GM18498 (cell line): ENCODE results near the gene FAM50A.
"Not testable (repeated sequence)": the region's sequence is repeated elsewhere in the genome, so short reads cannot be mapped to it uniquely, and the experiment has no call there.

ENCODE experiments used
- ATAC-seq: cut with Tn5 transposase; IDR thresholded peaks from one replicate; pipeline ENCODE4 v1.9.1; 2021; ENCODE audit warnings: mild to moderate bottlenecking, moderate library complexity; ENCODE audit not compliant: unreplicated experiment

The FAM50A gene, protein sequence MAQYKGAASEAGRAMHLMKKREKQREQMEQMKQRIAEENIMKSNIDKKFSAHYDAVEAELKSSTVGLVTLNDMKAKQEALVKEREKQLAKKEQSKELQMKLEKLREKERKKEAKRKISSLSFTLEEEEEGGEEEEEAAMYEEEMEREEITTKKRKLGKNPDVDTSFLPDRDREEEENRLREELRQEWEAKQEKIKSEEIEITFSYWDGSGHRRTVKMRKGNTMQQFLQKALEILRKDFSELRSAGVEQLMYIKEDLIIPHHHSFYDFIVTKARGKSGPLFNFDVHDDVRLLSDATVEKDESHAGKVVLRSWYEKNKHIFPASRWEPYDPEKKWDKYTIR

DNA sequence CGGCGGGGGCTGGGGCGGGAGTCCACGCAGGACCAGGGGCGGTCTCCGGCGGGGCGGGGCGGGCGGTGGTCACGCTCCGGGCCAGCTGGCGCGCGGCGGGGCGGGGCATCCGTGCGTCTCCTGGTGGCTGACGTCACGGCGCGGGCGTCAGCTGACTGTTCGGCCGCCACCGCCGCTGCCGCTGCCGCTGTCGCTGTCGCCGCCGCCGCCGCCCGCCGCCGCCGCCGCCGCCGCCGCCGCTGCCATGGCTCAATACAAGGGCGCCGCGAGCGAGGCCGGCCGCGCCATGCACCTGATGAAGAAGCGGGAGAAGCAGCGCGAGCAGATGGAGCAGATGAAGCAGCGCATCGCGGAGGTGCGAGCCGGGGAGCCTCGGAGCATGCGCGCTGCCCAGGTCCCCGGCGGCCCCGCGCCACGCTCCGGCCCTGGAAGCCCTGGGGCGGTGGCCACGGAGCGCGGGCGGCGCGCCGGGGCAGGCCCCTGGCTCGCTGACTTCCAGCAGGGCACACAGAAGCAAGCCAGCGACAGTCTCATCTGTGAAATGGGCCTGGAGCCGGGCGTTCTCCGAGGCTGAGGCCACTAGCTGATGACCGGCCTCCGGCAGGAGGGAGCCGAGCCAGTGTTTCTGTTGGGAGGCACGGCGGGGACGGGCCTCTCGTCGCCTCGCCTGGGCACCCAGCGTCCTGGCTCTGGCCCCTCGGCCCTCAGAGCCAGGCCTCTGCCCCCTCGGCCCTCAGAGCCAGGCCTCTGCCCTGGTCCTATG is at the start of gene FAM50A:
TSS of gene FAM50A (plus strand) at position 150 of the 763 bp plus-strand sequence. CDS start at position 245, 95 bp downstream.
- peak; percentile 83 for ATAC-seq

DNA sequence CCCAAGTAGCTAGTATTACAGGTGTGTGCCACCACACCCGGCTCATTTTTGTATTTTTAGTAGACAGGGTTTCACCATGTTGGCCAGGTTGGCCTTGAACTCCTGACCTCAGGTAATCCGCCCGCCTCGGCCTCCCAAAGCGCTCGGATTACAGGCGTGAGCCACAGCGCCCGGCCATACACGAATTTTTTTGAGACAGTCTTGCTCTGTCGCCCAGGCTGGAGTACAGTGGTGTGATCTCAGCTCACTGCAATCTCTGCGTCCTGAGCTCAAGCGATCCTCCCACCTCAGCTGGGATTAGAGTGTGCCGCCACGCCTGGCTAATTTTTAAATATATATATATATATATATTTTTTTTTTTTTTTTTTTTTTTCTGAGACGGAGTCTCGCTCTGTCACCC is 47.6 kb upstream of the FAM50A start:
- ATAC-seq, result not testable (repeated sequence)

DNA sequence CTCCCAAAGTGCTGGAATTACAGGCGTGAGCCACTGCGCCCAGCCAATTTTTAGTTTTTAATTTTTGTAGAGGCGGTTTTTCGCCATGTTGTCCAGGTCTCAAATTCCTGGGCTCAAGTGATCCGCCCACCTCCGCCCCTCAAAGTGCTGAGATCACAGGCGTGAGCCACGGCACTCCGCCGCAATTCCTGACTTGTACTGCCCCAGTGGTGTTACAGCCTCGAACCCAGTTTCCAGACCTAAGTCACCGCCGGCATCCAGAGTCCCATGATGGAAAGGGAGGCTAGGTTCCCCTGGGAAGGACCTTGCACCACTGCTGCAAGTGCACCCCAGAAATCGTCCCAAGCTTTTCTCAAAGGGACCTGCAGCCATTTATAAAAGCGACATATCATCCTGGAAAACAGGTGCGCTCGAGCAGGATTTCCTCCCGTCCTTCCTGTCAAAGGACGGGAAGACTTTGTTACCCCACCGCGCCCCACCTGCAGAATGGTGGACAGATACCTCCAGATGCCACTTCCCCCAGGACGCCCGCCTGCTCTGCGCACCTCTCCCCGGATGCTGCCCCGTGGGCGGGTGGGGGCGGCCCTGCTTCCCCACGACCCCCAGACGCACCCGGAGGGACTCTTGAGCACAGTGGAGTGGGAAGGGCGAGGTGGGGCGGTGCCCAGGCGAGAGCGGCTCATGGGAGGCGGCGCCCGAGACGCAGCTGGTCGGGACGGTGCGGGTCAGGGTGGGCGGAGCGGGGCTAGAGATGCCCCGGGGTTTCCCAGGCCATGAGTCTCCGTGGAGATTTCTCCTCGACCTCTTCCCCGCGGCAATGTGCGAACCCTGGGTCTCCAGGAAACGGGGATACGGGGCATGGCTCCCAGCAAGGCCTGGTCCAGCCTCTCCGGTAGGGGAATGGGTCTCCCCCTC is 46.7 kb upstream of the FAM50A start:
- peak; percentile 55 for ATAC-seq

DNA sequence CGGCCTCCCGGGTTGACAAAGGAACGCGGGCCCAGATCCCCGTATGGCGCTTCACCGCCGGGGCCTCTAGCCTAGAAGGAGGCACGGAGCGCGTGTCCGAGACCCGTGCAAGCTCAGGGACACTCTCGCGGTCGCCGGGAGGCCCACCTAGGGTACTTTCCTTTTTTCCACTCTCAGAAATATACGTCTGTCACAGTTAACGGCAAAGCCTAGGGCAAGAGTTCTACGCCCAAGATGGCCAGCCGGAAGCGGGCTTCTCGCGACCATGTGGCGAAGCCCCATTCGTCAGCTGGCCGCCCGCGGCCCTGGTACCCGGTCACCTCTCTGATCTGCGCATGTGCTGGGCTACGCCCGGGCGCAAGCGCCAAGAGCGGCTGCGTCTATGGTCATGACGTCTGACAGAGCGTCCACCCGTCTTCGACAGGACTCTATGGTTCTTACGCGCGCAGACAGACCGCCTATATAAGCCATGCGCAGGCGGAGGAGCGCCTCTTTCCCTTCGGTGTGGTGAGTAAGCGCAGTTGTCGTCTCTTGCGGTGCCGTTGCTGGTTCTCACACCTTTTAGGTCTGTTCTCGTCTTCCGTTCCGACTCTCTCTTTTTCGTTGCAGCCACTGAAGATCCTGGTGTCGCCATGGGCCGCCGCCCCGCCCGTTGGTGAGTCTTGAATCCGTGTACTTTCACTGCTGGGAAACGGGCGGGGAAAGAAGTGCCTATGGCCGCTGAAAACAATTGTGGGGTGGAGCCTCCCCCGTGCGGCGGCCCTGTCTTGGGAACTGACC is 45.9 kb upstream of the FAM50A start, which contains the start of gene RPL10:
TSS of gene RPL10 (plus strand) at position 490 of the 780 bp plus-strand sequence. CDS start at position 633, 143 bp downstream.
- peak; percentile 81 for ATAC-seq

DNA sequence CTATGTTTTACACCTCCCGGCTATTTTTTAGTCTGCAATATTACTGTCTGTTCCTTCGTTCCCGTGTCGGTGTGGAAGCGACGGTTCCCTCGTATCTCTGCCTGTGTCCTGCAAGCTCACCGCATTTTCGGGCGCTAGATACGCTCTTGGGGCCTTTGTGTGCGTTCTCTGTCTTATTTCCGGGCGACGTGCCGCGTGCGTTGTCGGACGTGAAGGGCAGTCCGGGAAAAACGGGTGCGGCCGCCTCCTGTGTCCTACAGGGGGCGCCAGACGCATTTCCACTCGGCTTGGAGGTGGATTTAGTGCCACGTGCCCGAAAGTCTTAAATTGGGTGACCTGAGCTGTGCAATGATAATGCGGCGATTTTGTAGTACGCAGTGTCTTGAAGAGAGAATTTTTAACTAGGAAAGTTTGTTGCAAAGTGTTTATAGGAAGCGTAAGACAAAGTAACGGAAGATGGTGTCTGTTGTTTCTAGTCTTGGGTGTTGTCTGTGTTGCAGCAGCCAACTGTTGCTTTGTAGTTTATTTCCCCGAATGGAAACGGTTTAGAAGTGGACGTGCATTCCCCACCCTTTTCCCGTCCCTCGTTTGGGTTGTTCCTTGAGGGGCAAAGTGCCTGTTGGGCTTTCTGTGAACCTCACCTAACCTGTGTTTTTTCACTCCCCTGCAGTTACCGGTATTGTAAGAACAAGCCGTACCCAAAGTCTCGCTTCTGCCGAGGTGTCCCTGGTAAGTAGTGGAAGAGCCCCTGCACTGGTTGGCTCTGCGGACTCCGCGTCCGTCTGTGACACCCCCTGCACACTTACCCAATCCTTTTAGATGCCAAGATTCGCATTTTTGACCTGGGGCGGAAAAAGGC is 45.0 kb upstream of the FAM50A start:
- peak; percentile 30 for ATAC-seq

DNA sequence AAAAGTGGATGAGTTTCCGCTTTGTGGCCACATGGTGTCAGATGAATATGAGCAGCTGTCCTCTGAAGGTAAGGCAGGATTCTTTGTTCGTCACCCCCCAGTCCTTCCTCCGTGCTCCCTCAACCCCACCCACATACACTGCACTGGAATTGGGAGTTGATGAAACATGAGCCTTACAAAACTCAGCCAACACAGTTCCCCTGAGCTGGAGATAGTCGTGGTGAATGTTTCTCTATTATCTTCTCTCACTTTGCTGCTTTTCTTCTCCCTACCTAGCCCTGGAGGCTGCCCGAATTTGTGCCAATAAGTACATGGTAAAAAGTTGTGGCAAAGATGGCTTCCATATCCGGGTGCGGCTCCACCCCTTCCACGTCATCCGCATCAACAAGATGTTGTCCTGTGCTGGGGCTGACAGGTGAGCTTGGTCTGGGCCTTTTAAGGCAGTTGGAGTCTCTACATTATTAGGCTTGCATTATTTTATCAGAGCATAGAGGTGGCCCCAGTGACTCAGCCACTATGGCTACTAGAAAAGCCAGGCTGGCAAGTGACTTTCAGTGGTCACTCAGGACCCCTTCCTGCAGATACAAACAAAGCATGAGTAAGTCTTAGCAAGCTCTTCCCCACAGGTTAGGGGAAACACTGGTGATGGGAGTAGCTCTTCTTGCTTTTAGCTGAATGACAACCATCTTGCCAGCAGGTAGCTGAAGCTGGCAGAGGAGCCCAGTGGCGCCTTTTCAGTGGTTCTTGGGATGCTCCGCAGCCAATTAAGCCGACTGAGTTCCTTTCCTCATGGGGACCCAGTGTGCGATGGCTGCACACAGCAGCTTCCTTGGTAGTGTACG is 44.2 kb upstream of the FAM50A start:
- no peak for ATAC-seq

DNA sequence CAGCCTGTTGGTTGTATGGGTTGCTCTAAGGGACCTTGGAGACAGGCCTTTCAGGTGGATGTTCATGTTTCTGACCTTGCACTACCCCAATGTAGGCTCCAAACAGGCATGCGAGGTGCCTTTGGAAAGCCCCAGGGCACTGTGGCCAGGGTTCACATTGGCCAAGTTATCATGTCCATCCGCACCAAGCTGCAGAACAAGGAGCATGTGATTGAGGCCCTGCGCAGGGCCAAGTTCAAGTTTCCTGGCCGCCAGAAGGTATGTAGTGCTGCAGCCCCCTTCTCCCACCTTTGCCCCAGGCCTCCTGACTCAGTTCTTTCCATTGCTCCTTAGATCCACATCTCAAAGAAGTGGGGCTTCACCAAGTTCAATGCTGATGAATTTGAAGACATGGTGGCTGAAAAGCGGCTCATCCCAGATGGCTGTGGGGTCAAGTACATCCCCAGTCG is 43.5 kb upstream of the FAM50A start:
- ATAC-seq, result not testable (repeated sequence)

DNA sequence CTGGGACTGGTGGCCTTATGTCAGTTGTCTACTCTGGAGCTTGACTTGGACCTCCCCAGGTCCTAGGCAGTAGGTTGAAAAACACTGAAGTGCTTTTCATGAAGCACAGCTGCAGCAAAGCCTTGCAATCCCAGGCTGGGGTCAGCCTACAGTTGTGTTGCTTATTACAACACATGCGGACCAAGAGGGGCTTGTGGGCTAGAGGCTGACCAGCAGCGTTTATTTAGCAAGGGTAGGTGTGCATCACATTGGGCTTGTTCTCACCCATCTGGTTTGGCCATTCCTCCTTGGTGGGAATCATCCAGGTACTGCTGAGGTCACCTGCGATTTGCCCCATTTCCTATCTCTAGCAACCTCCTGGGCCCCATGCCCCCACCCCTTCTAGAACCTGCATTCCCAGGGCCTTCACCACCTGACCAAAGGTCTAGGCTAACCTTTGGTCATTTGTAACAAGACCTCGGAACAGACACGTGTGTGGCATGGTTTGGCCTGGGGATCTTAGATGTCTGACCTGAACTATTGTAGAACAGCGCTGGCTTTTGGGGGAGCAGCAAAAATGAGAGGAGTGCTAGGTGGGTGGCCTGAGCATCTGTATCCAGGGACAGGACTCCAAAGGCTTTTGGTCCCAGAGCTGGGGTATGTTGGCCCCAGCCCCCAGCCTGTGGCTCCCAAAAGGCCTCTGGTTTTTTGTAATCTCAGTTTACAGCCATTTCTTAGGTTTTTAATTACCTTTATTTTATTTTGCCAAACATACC is 42.7 kb upstream of the FAM50A start:
- ATAC-seq, result no peak

DNA sequence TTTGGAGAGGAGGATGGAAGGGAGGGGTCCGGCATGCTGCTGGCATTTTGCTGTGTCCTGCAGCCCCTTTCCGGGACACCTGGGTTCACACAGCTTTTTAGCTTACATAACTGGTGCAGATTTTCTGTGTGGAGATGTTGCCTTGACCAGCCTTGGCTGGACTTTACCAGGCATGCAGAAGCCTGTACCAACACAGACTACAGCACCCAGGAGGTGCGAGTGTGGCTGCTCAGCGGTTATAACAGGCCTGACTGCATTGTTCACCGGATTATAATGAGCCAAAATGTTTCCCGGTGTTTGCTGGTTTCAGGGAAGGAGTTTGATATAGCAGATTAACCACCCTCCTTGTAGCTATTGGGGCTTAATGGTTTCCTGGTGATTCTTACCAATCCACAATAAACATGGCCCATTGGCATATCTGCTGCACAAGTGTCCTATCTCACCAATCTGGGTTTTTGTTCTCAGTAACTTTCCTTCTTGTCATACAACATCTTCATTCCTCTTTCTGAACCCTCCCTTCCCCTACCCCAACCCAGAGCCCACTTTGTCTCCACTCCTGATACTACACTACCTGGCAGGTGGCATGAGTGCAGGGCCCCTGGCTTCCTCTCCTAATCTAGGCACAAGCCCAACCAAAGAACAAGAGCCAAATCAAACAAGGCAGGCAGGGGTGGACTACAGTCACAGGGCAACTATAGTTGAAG is 41.9 kb upstream of the FAM50A start:
- ATAC-seq, result no peak

DNA sequence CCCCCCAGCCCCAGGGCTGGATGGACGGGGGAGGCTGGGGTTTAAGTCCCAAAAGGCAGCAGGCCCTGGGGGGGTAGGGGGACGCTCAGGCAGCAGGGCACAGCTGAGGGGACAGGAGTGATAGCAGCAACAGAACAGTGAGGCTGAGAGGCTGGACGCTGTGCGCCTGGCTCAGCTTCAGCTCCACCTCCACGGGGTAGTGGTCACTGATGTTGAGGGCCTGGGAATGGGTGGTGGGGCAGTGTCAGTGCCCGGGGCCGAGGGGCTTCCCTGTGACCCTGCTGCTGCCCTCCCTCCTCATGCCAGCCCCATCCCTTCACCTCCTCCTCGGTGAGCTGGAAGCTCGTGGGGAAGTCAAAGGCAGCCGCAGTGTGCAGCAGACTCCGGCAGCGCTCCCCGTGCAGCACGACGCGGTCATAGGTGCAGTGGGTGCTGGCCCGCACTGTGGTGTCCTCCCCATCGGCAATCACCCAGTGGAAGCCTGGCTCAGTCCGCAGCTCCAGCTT is 41.3 kb upstream of the FAM50A start:
- no peak for ATAC-seq

DNA sequence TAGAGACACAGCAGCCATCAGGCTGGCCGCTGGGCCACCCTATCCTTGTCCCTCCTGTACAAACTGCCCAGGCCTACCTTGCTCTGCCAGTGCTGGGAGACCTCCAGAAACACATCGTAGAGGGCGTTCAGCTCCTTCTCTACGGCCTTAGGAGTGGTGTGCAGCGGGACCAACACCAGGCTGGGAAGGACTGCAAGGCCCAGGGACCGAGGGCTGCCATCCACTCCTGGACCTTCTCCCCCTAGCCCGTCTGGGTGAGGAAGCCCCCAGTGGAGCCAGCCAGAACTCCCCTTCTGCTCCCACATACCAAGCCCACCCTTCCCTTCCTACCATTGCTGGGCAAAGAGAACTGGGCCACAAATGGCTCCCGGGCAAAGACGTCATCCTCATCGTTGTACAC is 40.7 kb upstream of the FAM50A start:
- ATAC-seq, result no peak

DNA sequence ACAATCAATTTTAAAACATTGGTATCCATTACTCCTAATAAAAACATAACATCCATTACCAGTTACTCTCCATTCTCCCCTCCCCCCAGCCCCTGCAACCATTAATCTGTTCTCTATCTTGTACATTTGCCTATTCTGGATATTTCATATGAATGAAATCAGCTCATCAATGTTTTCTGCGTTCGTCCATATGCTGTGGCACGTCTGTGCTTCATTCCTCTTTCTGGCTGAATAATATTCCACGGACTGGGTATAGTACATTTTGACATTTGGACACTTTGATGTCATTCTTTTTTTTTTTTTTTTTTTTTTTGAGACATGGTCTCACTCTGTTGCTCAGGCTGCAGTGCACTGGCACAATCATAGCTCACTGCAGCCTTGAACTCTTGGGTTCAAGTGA is 40.1 kb upstream of the FAM50A start:
- ATAC-seq, result no peak

DNA sequence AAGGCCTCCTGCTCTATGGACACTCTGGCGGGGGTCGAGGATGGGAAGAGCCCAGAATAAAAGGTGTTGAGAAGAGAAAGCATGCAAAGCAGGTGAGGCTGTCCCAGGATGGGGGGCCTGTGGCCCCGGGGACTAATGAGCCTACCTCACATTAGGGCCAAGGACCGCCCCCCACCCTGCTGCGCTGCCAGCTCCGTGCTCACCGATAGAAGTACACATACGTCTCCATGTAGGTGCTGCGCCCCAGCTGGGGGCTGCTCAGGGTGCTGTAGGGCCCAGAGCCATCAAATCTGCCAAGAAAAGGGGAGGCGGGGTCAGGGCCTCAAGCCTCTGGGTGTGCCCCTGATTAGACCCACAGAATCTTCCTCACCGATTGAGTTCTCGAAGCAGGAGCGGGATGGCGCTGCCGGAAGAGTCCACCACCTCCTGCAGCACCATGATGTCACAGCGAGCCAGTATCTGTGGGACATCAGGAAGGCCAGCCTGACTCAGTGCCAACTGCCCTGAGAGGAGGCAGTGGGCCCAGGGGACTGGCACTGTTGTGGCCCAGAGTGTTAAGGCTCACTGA is 39.2 kb upstream of the FAM50A start:
- ATAC-seq, result no peak

DNA sequence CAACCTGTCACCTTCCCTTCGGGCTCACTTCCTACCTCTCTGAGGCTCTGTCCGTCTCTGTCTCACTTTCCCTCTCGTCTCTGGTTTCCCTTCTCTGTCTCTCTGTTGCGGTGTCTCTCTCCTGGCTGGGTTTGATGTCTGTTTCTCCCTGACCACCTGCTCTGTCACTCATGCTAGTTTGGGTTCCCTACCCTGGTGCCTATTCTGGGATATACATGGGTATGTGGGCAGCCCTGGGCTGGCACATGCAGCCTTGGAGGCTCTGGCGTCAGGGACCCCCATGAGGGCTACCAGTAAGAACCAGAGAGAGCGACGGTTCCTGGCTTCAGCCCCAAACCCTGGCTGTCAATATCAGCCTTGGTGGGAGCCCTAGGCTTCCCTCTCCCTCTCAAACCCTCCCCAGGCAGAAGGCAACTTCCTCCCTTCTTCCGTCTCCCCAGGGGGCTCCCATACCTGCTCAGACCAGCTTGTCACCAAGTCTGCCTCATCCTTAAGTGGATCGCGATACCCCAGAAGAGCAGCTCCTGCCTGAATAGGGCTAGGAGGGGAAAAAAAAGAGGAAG is 35.2 kb upstream of the FAM50A start:
- ATAC-seq, result no peak

DNA sequence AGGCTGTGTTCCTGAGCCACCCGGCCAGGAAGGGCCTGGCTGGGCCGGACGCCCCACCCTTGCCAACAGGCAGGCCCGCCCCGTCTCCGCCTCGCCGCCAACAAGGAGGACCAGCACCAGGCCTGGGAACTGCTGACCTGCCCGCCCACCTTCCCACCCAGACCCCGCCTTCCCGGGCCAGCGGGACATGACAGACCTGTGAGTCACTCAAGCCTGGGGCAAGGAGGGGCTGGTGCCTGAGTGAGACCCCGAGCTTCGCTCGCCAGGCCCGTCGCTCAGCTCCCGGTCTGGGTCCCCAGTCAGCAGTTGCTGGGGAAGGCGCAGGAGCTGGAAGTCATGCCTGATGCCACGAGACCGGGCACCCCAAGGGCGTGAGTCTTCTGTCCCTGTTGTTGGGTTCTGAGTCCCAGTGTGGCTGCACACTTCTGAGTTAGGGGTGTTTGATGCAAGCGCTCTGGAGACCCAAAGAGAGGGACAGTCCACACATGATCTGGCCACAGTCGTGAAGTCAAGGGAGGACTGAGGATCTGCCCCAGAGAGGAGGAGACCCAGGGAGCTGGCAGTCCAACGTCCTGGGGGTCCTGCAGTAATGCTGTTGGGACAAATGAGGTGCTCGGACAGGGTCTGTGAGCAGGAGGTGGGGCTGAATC is 34.6 kb upstream of the FAM50A start, which contains the start of gene DNASE1L1:
TSS of gene DNASE1L1 (minus strand) at position 33 of the 650 bp plus-strand sequence. CDS start 3,686 bp downstream, outside the sequence.
- no peak for ATAC-seq

DNA sequence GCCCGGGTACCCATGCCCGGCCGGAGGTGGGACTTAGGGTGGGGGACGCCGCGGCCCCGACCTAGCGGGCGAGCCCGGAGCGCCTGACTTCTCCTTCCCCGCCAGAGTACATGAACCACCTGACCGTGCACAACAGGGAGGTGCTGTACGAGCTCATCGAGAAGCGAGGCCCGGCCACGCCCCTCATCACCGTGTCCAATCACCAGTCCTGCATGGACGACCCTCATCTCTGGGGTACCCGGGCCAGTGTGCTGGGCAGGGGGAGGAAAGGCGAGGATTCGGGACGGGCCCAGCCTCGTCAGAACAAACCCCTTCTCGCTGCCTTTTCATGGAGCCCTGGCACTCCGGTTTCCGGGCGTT is 32.0 kb upstream of the FAM50A start:
- ATAC-seq, result peak; percentile 62
